ENCODE measurements around the gene MRPL19.
"Not testable (repeated sequence)": the region's sequence is repeated elsewhere in the genome, so short reads cannot be mapped to it uniquely, and the experiment has no call there.

Gene MRPL19

DNA sequence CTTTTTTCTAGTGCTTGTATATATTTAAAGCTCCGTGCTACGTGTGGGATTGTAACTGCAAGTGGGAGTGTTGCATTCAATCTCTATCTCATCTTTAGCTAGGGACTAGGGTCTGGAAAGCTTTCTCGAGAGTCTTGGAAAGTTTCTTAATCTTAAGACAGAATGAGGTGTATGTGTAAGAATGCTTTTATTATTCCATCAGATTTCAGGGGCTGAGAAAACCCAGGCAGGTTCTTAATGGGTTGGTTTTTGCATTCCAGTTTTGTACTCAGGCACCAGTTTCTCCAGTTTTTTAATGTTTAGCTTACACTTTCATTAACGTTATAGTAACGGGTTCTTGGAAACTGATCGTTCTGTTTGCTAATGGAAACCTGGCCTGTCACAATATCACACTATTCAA lies 20.3 kb downstream of the MRPL19 start:
- DNase-seq (ENCODE audit: extremely low read depth, low read depth): no peak
- TF ChIP-seq, protein P1, sequence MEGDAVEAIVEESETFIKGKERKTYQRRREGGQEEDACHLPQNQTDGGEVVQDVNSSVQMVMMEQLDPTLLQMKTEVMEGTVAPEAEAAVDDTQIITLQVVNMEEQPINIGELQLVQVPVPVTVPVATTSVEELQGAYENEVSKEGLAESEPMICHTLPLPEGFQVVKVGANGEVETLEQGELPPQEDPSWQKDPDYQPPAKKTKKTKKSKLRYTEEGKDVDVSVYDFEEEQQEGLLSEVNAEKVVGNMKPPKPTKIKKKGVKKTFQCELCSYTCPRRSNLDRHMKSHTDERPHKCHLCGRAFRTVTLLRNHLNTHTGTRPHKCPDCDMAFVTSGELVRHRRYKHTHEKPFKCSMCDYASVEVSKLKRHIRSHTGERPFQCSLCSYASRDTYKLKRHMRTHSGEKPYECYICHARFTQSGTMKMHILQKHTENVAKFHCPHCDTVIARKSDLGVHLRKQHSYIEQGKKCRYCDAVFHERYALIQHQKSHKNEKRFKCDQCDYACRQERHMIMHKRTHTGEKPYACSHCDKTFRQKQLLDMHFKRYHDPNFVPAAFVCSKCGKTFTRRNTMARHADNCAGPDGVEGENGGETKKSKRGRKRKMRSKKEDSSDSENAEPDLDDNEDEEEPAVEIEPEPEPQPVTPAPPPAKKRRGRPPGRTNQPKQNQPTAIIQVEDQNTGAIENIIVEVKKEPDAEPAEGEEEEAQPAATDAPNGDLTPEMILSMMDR (IDR thresholded peaks at IDR 0.05; ENCODE audit: low read depth, low read length): no peak

DNA sequence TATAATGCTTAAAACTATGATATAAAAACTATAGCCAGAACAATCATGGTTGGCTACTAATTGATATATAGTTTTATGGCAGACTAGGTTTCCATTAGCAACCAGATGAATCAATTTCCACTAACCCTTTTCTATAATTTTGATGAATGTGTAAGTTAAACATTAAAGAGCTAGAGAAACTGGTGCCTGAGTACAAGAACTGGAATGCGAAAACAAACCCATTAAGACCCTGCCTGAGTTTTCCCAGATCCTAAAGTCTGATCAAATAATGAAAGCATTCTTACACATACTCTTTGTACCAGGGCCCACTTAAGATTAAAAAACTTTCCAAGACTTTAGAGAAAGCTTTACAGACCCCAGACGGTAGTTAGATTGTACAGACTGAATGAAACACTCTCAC lies 21.3 kb downstream of the MRPL19 start:
- TF ChIP-seq, protein P1 (IDR thresholded peaks at IDR 0.05; ENCODE audit: low read depth, low read length): no peak
- no peak for DNase-seq (ENCODE audit: extremely low read depth, low read depth)

GRCh38 chr2:75675423-75675822 lies 28.8 kb downstream of the MRPL19 start:
- not testable (repeated sequence) for DNase-seq (ENCODE audit: extremely low read depth, low read depth)

DNA sequence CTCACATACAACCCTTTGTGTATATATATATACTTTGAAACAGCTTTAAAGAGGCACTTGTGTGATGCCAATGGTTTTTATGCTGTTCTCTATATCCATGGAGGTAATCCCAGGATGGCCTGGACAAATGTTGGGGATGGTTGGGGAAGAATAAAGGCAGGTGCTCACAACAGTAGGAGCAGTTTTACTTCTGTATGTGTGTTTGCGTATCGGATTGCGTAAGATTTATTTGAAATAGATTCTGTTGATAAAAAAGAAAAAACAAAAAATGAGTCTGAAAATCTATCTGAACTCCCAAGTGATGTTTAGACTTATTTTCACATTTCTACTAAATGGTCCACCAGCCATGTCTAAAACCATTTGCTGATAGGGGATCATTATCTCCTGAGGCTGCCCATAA lies 29.3 kb downstream of the MRPL19 start:
- no peak for DNase-seq (ENCODE audit: extremely low read depth, low read depth)
- TF ChIP-seq, protein P1 (IDR thresholded peaks at IDR 0.05; ENCODE audit: low read depth, low read length): no peak

DNA sequence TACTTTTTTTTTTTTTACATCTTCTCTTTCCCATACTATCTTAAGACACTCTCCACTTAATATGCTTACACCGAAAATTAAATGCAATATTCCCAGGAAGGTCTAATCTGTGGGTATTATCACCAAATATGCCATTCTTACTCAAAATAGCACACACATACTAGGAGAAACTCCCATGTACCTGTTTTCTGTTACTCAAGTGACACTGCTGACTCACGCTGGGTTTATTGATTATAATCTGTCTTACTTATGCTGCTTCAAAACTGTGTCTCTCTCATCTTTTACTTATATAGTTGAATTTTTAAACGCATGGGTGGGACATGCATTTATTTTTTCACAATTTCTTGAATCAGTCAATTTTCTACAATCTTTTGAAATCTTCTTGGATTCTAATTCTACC lies 29.9 kb downstream of the MRPL19 start:
- DNase-seq (ENCODE audit: extremely low read depth, low read depth): no peak
- TF ChIP-seq, protein P1 (IDR thresholded peaks at IDR 0.05; ENCODE audit: low read depth, low read length): no peak

DNA sequence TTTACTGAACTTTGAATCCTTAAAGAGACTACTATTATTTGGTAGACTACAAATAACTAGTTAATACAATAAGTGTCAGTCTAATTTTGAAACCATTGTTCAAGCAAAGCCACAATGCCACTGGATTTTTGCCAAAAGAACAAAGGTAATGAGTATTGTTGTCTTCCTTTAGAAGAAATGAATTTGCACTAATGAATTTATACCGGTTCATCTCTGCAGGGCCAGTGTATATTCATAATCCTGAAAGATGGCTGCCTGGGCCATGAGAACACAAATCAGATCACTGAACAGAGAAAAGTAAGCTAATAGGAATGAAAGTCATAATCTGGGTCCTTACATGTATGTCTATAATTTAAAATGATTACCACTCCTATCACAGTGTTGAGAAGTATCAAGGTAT lies 33.0 kb downstream of the MRPL19 start:
- TF ChIP-seq, protein P1 (IDR thresholded peaks at IDR 0.05; ENCODE audit: low read depth, low read length): no peak
- DNase-seq (ENCODE audit: extremely low read depth, low read depth): no peak

- no peak for DNase-seq (ENCODE audit: extremely low read depth, low read depth)
- TF ChIP-seq, protein P1 (IDR thresholded peaks at IDR 0.05; ENCODE audit: low read depth, low read length): no peak
Observed at GRCh38 chr2:75680402-75680801, 33.8 kb downstream of the MRPL19 start.

DNA sequence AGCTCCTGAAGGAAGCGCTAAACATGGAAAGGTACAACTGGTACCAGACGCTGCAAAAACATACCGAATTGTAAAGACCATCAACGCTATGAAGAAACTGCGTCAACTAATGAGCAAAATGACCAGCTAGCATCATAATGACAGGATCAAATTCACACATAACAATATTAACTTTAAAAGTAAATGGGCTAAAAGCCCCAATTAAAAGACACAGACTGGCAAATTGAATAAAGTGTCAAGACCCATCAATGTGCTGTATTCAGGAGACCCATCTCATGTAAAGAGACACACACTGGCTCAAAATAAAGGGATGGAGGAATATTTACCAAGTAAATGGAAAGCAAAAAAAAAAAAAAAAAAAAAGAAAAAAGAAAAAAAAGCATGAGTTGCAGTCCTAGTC lies 36.8 kb downstream of the MRPL19 start:
- not testable (repeated sequence) for DNase-seq (ENCODE audit: extremely low read depth, low read depth)

GRCh38 chr2:75688196-75688595 lies 41.6 kb downstream of the MRPL19 start:
- no peak for DNase-seq (ENCODE audit: extremely low read depth, low read depth)
- TF ChIP-seq, protein P1 (IDR thresholded peaks at IDR 0.05; ENCODE audit: low read depth, low read length): no peak

All from AG09319 (cell line).